ENCODE data around the gene THSD1. TPM values are rescaled to one million over a fixed set of nuclear protein-coding genes. Genes with fewer than 3 reads are reported as not detected.
A peak's percentile ranks its signal among the peaks of the same experiment; 100 is the strongest.

The THSD1 gene
- total RNA-seq, 4 donors from 2014 or later = 1.2 to 1.9 (median 1.8) TPM

GRCh38 chr13:52450012-52450792 is 44.2 kb upstream of the THSD1 start, which contains the start of gene VPS36:
VPS36 (minus strand) TSS chr13:52450634; CDS start chr13:52450594, 40 bp downstream.
- WGBS, 2 donors (ENCODE audit: low coverage in 1 of 2) = 0% methylated on average over 37 of the region's 105 CpGs; no CpG with 5 or more reads in 1 of the 2 donors
- in situ Hi-C loops (cut with MboI; ENCODE audit: low pct_ligation_motif_present in 1 of 4, low pct_unique_long_range_greater_than_20kb in 1 of 4, low sequenced_read_pairs in 3 of 4) (loop anchor here in 3 of 4 donors (25.0 kb wide), 3 partner anchors 212 to 438 kb away; partner anchors contain the start of genes SUGT1 (in 2 of the 3), ALG11 (in 1 of the 3), ATP7B (in 1 of the 3) and UTP14C (in 1 of the 3)), intact Hi-C loops (cut with DNase I; ENCODE audit: low total_unique reads) (no loop called here)
- H3K36me3 ChIP-seq = no peaks in the 10 kb centered on the region
- no peaks in the 10 kb centered on the region for H3K27me3 ChIP-seq
- H3K4me1 ChIP-seq = peaks cover 8 to 39% (median 27%) of the 10 kb centered on the region in 4 donors
- peak; percentile 98 for DNase-seq
- H3K4me3 ChIP-seq = peak within 1 kb of the TSS; percentile 61 to 97 (median 67)
- H3K9me3 ChIP-seq = no peaks in the 10 kb centered on the region
- H3K27ac ChIP-seq = peak within 1 kb of the TSS; percentile 94 to 99 (median 96)
- TF ChIP-seq EP300 (IDR thresholded peaks at IDR 0.05; ENCODE audit: low read depth) = no peak
- TF ChIP-seq, protein P1, sequence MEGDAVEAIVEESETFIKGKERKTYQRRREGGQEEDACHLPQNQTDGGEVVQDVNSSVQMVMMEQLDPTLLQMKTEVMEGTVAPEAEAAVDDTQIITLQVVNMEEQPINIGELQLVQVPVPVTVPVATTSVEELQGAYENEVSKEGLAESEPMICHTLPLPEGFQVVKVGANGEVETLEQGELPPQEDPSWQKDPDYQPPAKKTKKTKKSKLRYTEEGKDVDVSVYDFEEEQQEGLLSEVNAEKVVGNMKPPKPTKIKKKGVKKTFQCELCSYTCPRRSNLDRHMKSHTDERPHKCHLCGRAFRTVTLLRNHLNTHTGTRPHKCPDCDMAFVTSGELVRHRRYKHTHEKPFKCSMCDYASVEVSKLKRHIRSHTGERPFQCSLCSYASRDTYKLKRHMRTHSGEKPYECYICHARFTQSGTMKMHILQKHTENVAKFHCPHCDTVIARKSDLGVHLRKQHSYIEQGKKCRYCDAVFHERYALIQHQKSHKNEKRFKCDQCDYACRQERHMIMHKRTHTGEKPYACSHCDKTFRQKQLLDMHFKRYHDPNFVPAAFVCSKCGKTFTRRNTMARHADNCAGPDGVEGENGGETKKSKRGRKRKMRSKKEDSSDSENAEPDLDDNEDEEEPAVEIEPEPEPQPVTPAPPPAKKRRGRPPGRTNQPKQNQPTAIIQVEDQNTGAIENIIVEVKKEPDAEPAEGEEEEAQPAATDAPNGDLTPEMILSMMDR (IDR thresholded peaks at IDR 0.05) = peak in 4 of 5 experiments; percentile 98 to 100 (median 100)
- TF ChIP-seq POLR2A (IDR thresholded peaks at IDR 0.05) = peak; percentile 94
- peak; percentile 75 to 96 (median 95) for TF ChIP-seq POLR2AphosphoS5 (IDR thresholded peaks at IDR 0.05)

DNA sequence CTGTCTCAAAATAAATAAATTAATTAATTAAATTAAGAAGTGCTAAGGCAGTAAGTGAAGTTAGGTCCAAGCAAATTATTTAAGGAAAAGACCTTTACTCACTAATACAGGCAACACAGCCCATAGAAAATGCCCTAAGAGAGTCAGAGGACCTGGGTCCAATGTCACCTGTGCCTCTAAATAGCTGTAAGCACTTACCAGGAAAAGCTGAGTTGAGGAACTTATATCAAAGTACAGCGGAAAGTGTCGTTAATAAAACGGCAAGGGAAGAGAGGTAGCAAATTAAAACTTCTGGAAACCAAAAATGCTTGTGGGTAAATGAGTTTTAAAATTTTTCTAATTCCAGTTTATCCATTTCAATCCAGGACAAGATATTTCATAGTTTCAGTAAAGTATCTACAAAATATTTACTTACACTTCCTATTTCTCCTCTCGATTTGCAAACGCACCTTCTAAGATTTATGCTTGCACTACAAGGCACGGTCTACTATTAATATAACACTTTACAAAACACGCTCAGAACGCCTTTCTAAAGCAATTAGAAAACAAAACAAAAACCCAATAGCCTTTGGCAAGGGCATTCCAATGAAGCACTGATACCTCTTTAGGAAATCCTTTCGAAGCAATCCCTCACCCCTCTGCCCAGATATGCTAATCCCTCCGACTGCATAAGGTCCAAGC is 43.5 kb upstream of the THSD1 start:
- peak overlapping the region; percentile 94 to 99 (median 96) for H3K27ac ChIP-seq
- no peaks in the 10 kb centered on the region for H3K27me3 ChIP-seq
- H3K36me3 ChIP-seq = no peaks in the 10 kb centered on the region
- no peaks in the 10 kb centered on the region for H3K9me3 ChIP-seq
- peak overlapping the region; percentile 61 to 97 (median 67) for H3K4me3 ChIP-seq
- peaks cover 8 to 37% (median 26%) of the 10 kb centered on the region in 4 donors for H3K4me1 ChIP-seq
- no peak for DNase-seq
- WGBS, 2 donors (ENCODE audit: low coverage in 1 of 2) = 4 to 5% methylated on average over 8 to 10 of the region's 10 CpGs
- intact Hi-C loops (cut with DNase I; ENCODE audit: low total_unique reads) = no loop called here
- in situ Hi-C loops (cut with MboI; ENCODE audit: low pct_ligation_motif_present in 1 of 4, low pct_unique_long_range_greater_than_20kb in 1 of 4, low sequenced_read_pairs in 3 of 4) = loop anchor here (25.0 kb wide), 6 partner anchors 213 to 1012 kb away; partner anchors contain the start of genes SUGT1 (in 3 of the 4), ALG11 (in 1 of the 4), ATP7B (in 1 of the 4) and DHRS12 (in 1 of the 4)
- TF ChIP-seq POLR2AphosphoS5 (IDR thresholded peaks at IDR 0.05) = no peak
- TF ChIP-seq, protein P1 (IDR thresholded peaks at IDR 0.05) = no peak
- no peak for TF ChIP-seq POLR2A (IDR thresholded peaks at IDR 0.05)
- no peak for TF ChIP-seq EP300 (IDR thresholded peaks at IDR 0.05; ENCODE audit: low read depth)

DNA sequence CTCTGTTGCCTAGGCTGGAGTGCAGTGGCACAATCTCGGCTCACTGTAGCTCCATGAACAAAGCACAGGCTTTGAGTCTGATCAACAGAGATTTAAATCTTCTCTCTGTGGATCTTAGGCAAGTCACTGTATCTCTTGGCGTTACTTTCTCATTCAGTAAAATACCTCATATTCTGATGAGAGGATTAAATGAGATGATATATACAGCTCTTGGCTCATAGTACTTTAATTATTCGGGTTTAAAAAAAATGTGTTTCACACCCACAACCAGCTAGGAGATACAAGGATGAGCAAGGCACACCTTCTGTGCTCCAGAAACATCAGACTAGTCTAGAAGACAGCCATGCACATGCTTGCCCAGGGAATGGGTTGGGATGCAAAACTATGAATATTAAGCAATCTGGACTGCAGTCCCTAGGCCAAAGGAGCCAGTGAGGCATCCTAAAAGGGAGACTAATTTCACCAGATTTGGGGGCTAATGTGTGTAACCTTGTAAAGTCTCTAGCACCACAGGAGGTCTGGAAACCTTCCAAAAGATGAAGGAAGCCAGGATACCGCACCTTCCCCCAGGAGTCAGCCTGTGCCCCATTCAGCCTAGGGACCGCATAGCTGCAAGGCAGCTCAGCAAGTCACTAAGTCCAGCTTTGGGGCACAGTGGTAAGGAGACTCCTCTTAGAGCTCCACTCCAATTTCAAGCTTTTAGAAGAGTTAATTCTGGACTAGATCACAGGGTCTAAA is 42.0 kb upstream of the THSD1 start:
- Histone ChIP-seq H3K4me1 (peaks cover 8 to 31% (median 21%) of the 10 kb centered on the region in 4 donors), H3K4me3 (no peak overlapping the region), H3K27me3 (no peaks in the 10 kb centered on the region), H3K9me3 (no peaks in the 10 kb centered on the region), H3K27ac (no peak overlapping the region), H3K36me3 (no peaks in the 10 kb centered on the region)
- in situ Hi-C loops (cut with MboI; ENCODE audit: low pct_ligation_motif_present in 1 of 4, low pct_unique_long_range_greater_than_20kb in 1 of 4, low sequenced_read_pairs in 3 of 4) = loop anchor here (25.0 kb wide), 5 partner anchors 214 to 1011 kb away; partner anchors contain the start of genes DHRS12 (in 1 of the 4) and SUGT1 (in 1 of the 4)
- intact Hi-C loops (cut with DNase I; ENCODE audit: low total_unique reads) = no loop called here
- WGBS, 2 donors (ENCODE audit: low coverage in 1 of 2) = 90 to 100% methylated on average over 2 to 5 of the region's 5 CpGs
- DNase-seq = no peak
- TF ChIP-seq POLR2AphosphoS5 (IDR thresholded peaks at IDR 0.05) (no peak), POLR2A (IDR thresholded peaks at IDR 0.05) (no peak), EP300 (IDR thresholded peaks at IDR 0.05; ENCODE audit: low read depth) (no peak)
- TF ChIP-seq, protein P1 (IDR thresholded peaks at IDR 0.05) = no peak
